GM12878 (cell line): Measurements from ENCODE around the gene TRHDE. TPM values are rescaled to one million over a fixed set of nuclear protein-coding genes. Genes with fewer than 3 reads are reported as not detected.

Experiments used
- ATAC-seq: fragments of 200-7000 bp; cut with Tn5 transposase; 3 replicates; pipeline ENCODE4 v1.9.1; 2020; ENCODE audit warnings: mild to moderate bottlenecking, moderate library complexity
- BruUV-seq: library from RNA; stranded (reverse); fragments of 400-500 nt; replicated peaks from 2 replicates; lab custom pipeline; 2021; lab: Mats Ljungman, UMichigan
- CTCF ChIA-PET: fragments of 300-600 bp; sonication (Branson Sonifier 250); formaldehyde crosslinking; extraction: SDS; loops from one replicate; lab custom pipeline; 2021; ENCODE audit warnings: inconsistent platforms; lab: Yijun Ruan, JAX
- POLR2A ChIA-PET: fragments of 350-600 bp; formaldehyde crosslinking; extraction: SDS; loops from one replicate; lab custom pipeline; 2021; ENCODE audit warnings: inconsistent platforms; lab: Charles Lee
- RAD21 ChIA-PET: fragments of 300-600 bp; sonication (Branson Sonifier 250); formaldehyde crosslinking; loops from one replicate; lab custom pipeline; 2023; ENCODE audit warnings: antibody characterized with exemption; ENCODE audit not compliant: unreplicated experiment; lab: Charles Lee
- SMC1A ChIA-PET: fragments of 300-600 bp; sonication (Branson Sonifier 250); formaldehyde crosslinking; loops from one replicate; lab custom pipeline; 2023; ENCODE audit not compliant: unreplicated experiment, uncharacterized antibody; lab: Charles Lee
- DNase-seq: peaks from one replicate; pipeline ENCODE4 v3.0.0-alpha.2; 2011; ENCODE audit warnings: low read depth, low spot score
- FAIRE-seq: peaks from 3 replicates; lab custom pipeline; 2011; peaks lifted over from hg19 to GRCh38; lab: Jason Lieb, UNC
- H2AFZ ChIP-seq: 2 replicates; pipeline ENCODE4 v1.6.0; 2011; ENCODE audit warnings: low read depth, low read length, control low read depth; ENCODE audit not compliant: control insufficient read depth
- H3K27ac ChIP-seq: 2 replicates; pipeline ENCODE4 v1.5.1; 2011; ENCODE audit warnings: control low read depth; ENCODE audit not compliant: control insufficient read depth, insufficient read depth
- H3K27me3 ChIP-seq, 2 experiments: replicated peaks in 1 of 2; 2 replicates each; pipeline versions ENCODE4 v1.6.0 to v1.6.1; 2011; ENCODE audit warnings: low read length in 1 of 2; ENCODE audit not compliant: control insufficient read depth in 2 of 2, insufficient read depth in 2 of 2
- H3K36me3 ChIP-seq, 2 experiments: 2 replicates each; pipeline ENCODE4 v1.5.1; 2011; ENCODE audit warnings: low read length in 1 of 2; ENCODE audit not compliant: control insufficient read depth in 2 of 2, insufficient read depth in 2 of 2
- H3K4me1 ChIP-seq: 2 replicates; pipeline ENCODE4 v1.6.1; 2011; ENCODE audit warnings: mild to moderate bottlenecking, low read length, moderate library complexity, mixed read lengths; ENCODE audit not compliant: control insufficient read depth, insufficient read depth
- H3K4me2 ChIP-seq: 2 replicates; pipeline ENCODE4 v1.6.0; 2011; ENCODE audit warnings: control low read depth; ENCODE audit not compliant: control insufficient read depth, insufficient read depth
- H3K4me3 ChIP-seq: fragments of 200-600 bp; sonication (generic); 2 replicates; pipeline ENCODE4 v1.5.1; 2016
- H3K79me2 ChIP-seq: 2 replicates; pipeline ENCODE4 v1.6.0; 2011; ENCODE audit warnings: low read length; ENCODE audit not compliant: control insufficient read depth, insufficient read depth
- H3K9ac ChIP-seq: 2 replicates; pipeline ENCODE4 v1.8.0; 2011; ENCODE audit warnings: low read length, control low read depth, mixed read lengths; ENCODE audit not compliant: control insufficient read depth, insufficient read depth
- H3K9me3 ChIP-seq: replicated peaks from 3 replicates; pipeline ENCODE4 v1.5.1; 2011; ENCODE audit warnings: mild to moderate bottlenecking, low read length; ENCODE audit not compliant: control insufficient read depth, insufficient read depth
- H4K20me1 ChIP-seq: 2 replicates; pipeline ENCODE4 v1.6.0; 2011; ENCODE audit not compliant: control insufficient read depth, insufficient read depth
- SRF ChIP-seq, 2 experiments: IDR thresholded peaks; 2 replicates each; pipeline ENCODE4 v1.6.1; 2011; ENCODE audit warnings: low read depth in 2 of 2, low read length in 2 of 2, mild to moderate bottlenecking in 1 of 2, moderate library complexity in 1 of 2
- TAF1 ChIP-seq: IDR thresholded peaks from 2 replicates; pipeline ENCODE4 v1.6.1; 2011; ENCODE audit warnings: mild to moderate bottlenecking, low read depth, low read length, borderline replicate concordance
- ZBTB40 ChIP-seq: fragments of 450-650 bp; IDR thresholded peaks from 2 replicates; pipeline ENCODE4 v1.6.1; 2016; ENCODE audit warnings: mild to moderate bottlenecking, moderate library complexity, borderline replicate concordance
- WGBS: methylation state at CpG from one replicate; pipeline ENCODE4 v1.1.6; 2016; ENCODE audit warnings: low lambda C conversion rate; ENCODE audit not compliant: insufficient replicate concordance, insufficient coverage; ENCODE audit errors: missing lambda C conversion rate; 5-methylcytosine and 5-hydroxymethylcytosine counted together
- in situ Hi-C: fragments of 300-500 bp; cut with MboI; formaldehyde crosslinking; loops from 9 replicates; pipeline ENCODE4 v1.14.3; 2018; ENCODE audit warnings: mixed read lengths
- intact Hi-C: fragments of 100-400 bp; cut with micrococcal nuclease; formaldehyde crosslinking; loops from one replicate; pipeline ENCODE4 v1.14.2; 2022; ENCODE audit not compliant: unreplicated experiment
- polyA plus RNA-seq, 11 experiments: library from polyadenylated mRNA; depleted of rRNA in 4 of 11; unstranded in 6 of 11; stranded (reverse) in 5 of 11; fragments of >200 nt; fragmentation: Nextera tagmentation in 4 of 11; fragmentation: Illumina TruSeq in 1 of 11; extraction: Ambion mirVana in 4 of 11; extraction: Trizol in 1 of 11; gene quantifications; 1 replicate in 1 of 11; 2 replicates in 10 of 11; pipeline versions ENCODE4 v1.2.1 to v1.2.3, GENCODE V29; 2011 to 2016; ENCODE audit warnings: inconsistent platforms in 2 of 11, missing spikeins in 2 of 11, low read depth in 1 of 11
- total RNA-seq, 4 experiments: library from RNA; depleted of rRNA in 3 of 4; stranded (reverse); fragments of >200 nt in 3 of 4; fragmentation: Illumina TruSeq in 1 of 4; extraction: Trizol in 1 of 4; gene quantifications; 2 replicates each; pipeline versions ENCODE4 v1.2.1 to v1.2.3, GENCODE V29; 2013 to 2021

Gene TRHDE
- total and polyA plus RNA-seq, 10 of the 15 experiments (the other 5 are each of a cell fraction or from before 2014, with no cell fraction given), result not detected

GRCh38 chr12:72330784-72331183, 58.6 kb downstream of the TRHDE start:
- intact Hi-C loops (no loop called here), in situ Hi-C loops (no loop called here)
- ChIA-PET POLR2A (no interaction called here), SMC1A (interaction anchor here (1.3 kb wide), 1 partner anchor 15 kb away, joined by 5 read pairs; no protein-coding TSS in a partner anchor), CTCF (no interaction called here), RAD21 (no interaction called here)
- Histone ChIP-seq H3K9me3 (no peaks in the 10 kb centered on the region), H2AFZ (no peak overlapping the region), H3K4me1 (no peaks in the 10 kb centered on the region), H3K36me3 (no peaks in the 10 kb centered on the region), H4K20me1 (no peaks in the 10 kb centered on the region), H3K27me3 (no peaks in the 10 kb centered on the region), H3K4me2 (no peak overlapping the region), H3K79me2 (no peaks in the 10 kb centered on the region), H3K4me3 (no peak overlapping the region), H3K27ac (no peak overlapping the region), H3K9ac (no peak overlapping the region)
- TF ChIP-seq SRF (IDR thresholded peaks at IDR 0.05; ENCODE audit: low read depth in 2 of 2, low read length in 2 of 2) (no peak), ZBTB40 (0 out of 2 replicates have a peak, but pooled peaks have one; percentile 39), TAF1 (no peak)
- ATAC-seq, result peak; percentile 43
- 49% methylated on average over 4 of the region's 4 CpGs for WGBS
- no peak for DNase-seq
- BruUV-seq, result no TSS peak
- FAIRE-seq, result peak; percentile 23
